Activated CD8-positive, alpha-beta memory T cell treated with anti-CD3 and anti-CD28 coated beads, Interleukin-2, amount 50 U/mL, for 24 hours (primary cell): ENCODE data around the gene CRELD2.
A peak's percentile ranks its signal among the peaks of the same experiment; 100 is the strongest.

Experiments
- DNase-seq: peaks from one replicate; pipeline ENCODE4 v3.0.0-alpha.2; 2020; ENCODE audit errors: extremely low read depth

The CRELD2 gene

GRCh38 chr22:49911881-49912625 lies 6.4 kb upstream of the CRELD2 start:
- no peak for DNase-seq

GRCh38 chr22:49913026-49913425 lies 5.4 kb upstream of the CRELD2 start:
- no peak for DNase-seq

- DNase-seq: no peak
These were observed 5.0 kb upstream of the CRELD2 start for GRCh38 chr22:49913446-49913845.

GRCh38 chr22:49914256-49914655 lies 4.2 kb upstream of the CRELD2 start:
- no peak for DNase-seq

- DNase-seq: no peak
These were observed 2.8 kb upstream of the CRELD2 start for GRCh38 chr22:49915610-49916009.

GRCh38 chr22:49916831-49917230 lies 1.6 kb upstream of the CRELD2 start:
- no peak for DNase-seq

- no peak for DNase-seq
These were observed 762 bp downstream of the CRELD2 start for GRCh38 chr22:49918911-49919881.

GRCh38 chr22:49920859-49921258 lies 2.4 kb downstream of the CRELD2 start:
- DNase-seq: no peak

- DNase-seq: no peak
These were observed 3.3 kb downstream of the CRELD2 start for GRCh38 chr22:49921508-49922278.

- DNase-seq: no peak
These were observed 4.0 kb downstream of the CRELD2 start for GRCh38 chr22:49922484-49922883.

- DNase-seq: no peak
These were observed 4.5 kb downstream of the CRELD2 start for GRCh38 chr22:49922926-49923325.

- DNase-seq: no peak
These were observed 5.0 kb downstream of the CRELD2 start for GRCh38 chr22:49923445-49923844.

GRCh38 chr22:49924113-49924833 lies 5.8 kb downstream of the CRELD2 start:
- no peak for DNase-seq

- DNase-seq: peak; percentile 31
These were observed 7.2 kb downstream of the CRELD2 start for GRCh38 chr22:49925525-49926128.

GRCh38 chr22:49926916-49927315 lies 8.5 kb downstream of the CRELD2 start:
- no peak for DNase-seq

- no peak for DNase-seq
These were observed 9.2 kb downstream of the CRELD2 start for GRCh38 chr22:49927483-49928184.

- DNase-seq: no peak
These were observed 9.7 kb downstream of the CRELD2 start for GRCh38 chr22:49928185-49928495.

- no peak for DNase-seq
These were observed 10.2 kb downstream of the CRELD2 start for GRCh38 chr22:49928555-49929210.

- no peak for DNase-seq
These were observed 11.0 kb downstream of the CRELD2 start for GRCh38 chr22:49929211-49929979.
